Mucosa of descending colon (tissue), 3 donors: ENCODE data around the gene PPP4R3A. TPM values are rescaled to one million over a fixed set of nuclear protein-coding genes. Genes with fewer than 3 reads are reported as not detected.

ENCODE experiments used
- ATAC-seq: fragments of 200-7000 bp; cut with Tn5 transposase; one replicate; pipeline ENCODE4 v1.9.1; 2020; ENCODE audit warnings: mild to moderate bottlenecking, moderate library complexity
- DNase-seq, 3 donors: peaks; one replicate each; pipeline ENCODE4 v3.0.0-alpha.2; 2020
- H3K36me3 ChIP-seq: fragments of 200-600 bp; one replicate; pipeline ENCODE4 v1.8.0; 2021; ENCODE audit warnings: low read depth, mild to moderate bottlenecking
- H3K4me1 ChIP-seq: fragments of 200-600 bp; one replicate; pipeline ENCODE4 v1.8.0; 2021; ENCODE audit warnings: low read depth, mild to moderate bottlenecking
- H3K4me3 ChIP-seq: fragments of 200-600 bp; one replicate; pipeline ENCODE4 v1.8.0; 2021; ENCODE audit warnings: mild to moderate bottlenecking
- H3K9me3 ChIP-seq: fragments of 200-600 bp; one replicate; pipeline ENCODE4 v1.8.0; 2021; ENCODE audit warnings: mild to moderate bottlenecking
- CTCF ChIP-seq: fragments of 200-600 bp; IDR thresholded peaks from one replicate; pipeline ENCODE4 v1.8.0; 2022; ENCODE audit warnings: antibody characterized with exemption, mild to moderate bottlenecking
- intact Hi-C, 2 donors: fragments of 100-400 bp; cut with DNase I in 1 of 2; cut with micrococcal nuclease in 1 of 2; formaldehyde crosslinking; loops; one replicate each; pipeline versions ENCODE4 v1.11.0 to v1.11.1; 2022; cut with DNase I, micrococcal nuclease
- long read RNA-seq, 2 donors: library from polyadenylated mRNA; unstranded; transcript quantifications; one replicate each; pipeline ENCODE4 v2.0.0, GENCODE V29; 2019 to 2021
- total RNA-seq, 3 donors: library from RNA; stranded (reverse); fragmentation: NEBNext Ultra II Directional in 2 of 3; extraction: Animal tissue kit (Norgen Biotek cat#: 25700) in 2 of 3; gene quantifications; one replicate each; pipeline versions ENCODE4 v1.2.1 to v1.2.4, GENCODE V29; 2021 to 2023
- donor health status: DM: no; HTN: no; CAD: no; lungs with moderate emphysema.
- donor health status: DM: no; HTN: no; CAD: no.
- donor health status: DM: no; HTN: yes; CAD: no.

Gene PPP4R3A
- total RNA-seq, result 100 to 1,000 TPM in 2 of 3 donors, 10 to 100 TPM in 1; 85.6 to 116 (median 115) TPM
- long read RNA-seq, donor 1, full-length matches to known transcripts, result 96 of 127 reads
- long read RNA-seq, donor 1, partial matches to known transcripts, result 13 of 127 reads
- long read RNA-seq, donor 1, other reads (novel, unspliced or antisense), result 18 of 127 reads
- long read RNA-seq, donor 2, partial matches to known transcripts, result 1 of 4 reads
- long read RNA-seq, donor 2, other reads (novel, unspliced or antisense), result 3 of 4 reads

GRCh38 chr14:91510171-91511042 lies at the start of gene PPP4R3A:
Gene PPP4R3A (minus strand): TSS chr14:91510310. CDS start chr14:91509647, 663 bp downstream.
- H3K9me3 ChIP-seq, result no peaks in the 10 kb centered on the region

DNA sequence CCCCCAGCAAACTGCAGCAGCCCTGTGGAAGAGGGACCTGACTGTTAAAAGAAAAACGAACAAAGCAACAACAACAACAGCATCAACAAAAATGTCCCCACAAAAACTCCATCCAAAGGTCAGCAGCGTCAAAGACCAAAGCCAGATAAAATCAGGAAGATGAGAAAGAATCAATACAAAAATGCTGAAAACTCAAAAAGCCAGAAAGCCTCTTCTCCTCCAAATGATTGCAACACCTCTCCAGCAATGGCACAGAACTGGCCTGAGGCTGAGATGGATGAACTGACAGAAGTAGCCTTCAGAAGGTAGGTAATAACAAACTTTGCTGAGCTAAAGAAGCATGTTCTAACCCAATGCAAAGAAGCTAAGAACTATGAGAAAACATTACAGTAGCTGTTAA lies 45.4 kb upstream of the PPP4R3A start:
- no peak for TF ChIP-seq CTCF
- H3K36me3 ChIP-seq, result no peaks in the 10 kb centered on the region
- no peak overlapping the region for H3K4me3 ChIP-seq
- intact Hi-C loops, result no loop called here
- ATAC-seq, result no peak
- H3K9me3 ChIP-seq, result no peaks in the 10 kb centered on the region
- peaks cover 11% of the 10 kb centered on the region for H3K4me1 ChIP-seq
- DNase-seq, result no peak

More at GRCh38 chr14:91510171-91511042, at the start of gene PPP4R3A:
- ATAC-seq (peak; percentile 96), DNase-seq (peak; percentile 94 to 98 (median 96))
- Histone ChIP-seq H3K4me3 (peak within 1 kb of the TSS; percentile 96), H3K4me1 (peaks cover 19% of the 10 kb centered on the region), H3K36me3 (no peaks in the 10 kb centered on the region)
- TF ChIP-seq CTCF, result no peak
- intact Hi-C loops, result no loop called here

- H3K4me1 ChIP-seq, result peaks cover 11% of the 10 kb centered on the region
- no peak overlapping the region for H3K4me3 ChIP-seq
- ATAC-seq (peak; percentile 100), DNase-seq (peak; percentile 74 to 95 (median 91))
- H3K9me3 ChIP-seq, result no peaks in the 10 kb centered on the region
- intact Hi-C loops, result no loop called here
- no peaks in the 10 kb centered on the region for H3K36me3 ChIP-seq
- TF ChIP-seq CTCF, result no peak
Measured at GRCh38 chr14:91554535-91555332, 44.6 kb upstream of the PPP4R3A start.

GRCh38 chr14:91548108-91548507 lies 38.0 kb upstream of the PPP4R3A start:
- Histone ChIP-seq H3K4me3 (no peak overlapping the region), H3K9me3 (no peaks in the 10 kb centered on the region), H3K36me3 (no peaks in the 10 kb centered on the region), H3K4me1 (peaks cover 6% of the 10 kb centered on the region)
- no peak for TF ChIP-seq CTCF
- DNase-seq (no peak), ATAC-seq (no peak)
- intact Hi-C loops, result no loop called here

GRCh38 chr14:91545946-91546716 lies 36.0 kb upstream of the PPP4R3A start:
- DNase-seq (no peak), ATAC-seq (no peak)
- intact Hi-C loops, result no loop called here
- Histone ChIP-seq H3K9me3 (peaks cover 6% of the 10 kb centered on the region), H3K4me3 (no peak overlapping the region), H3K36me3 (no peaks in the 10 kb centered on the region), H3K4me1 (peaks cover 6% of the 10 kb centered on the region)
- TF ChIP-seq CTCF, result no peak
